OCI-M2 (cell line): ENCODE data around the gene SULF2.

Experiments
- DNase-seq: peaks from one replicate; lab custom pipeline; 2025; ENCODE audit not compliant: unreplicated experiment; lab: John Stamatoyannopoulos, UW

Gene SULF2

GRCh38 chr20:47784599-47785310, 526 bp downstream of the SULF2 start:
- DNase-seq: no peak

GRCh38 chr20:47783828-47784598, 1.3 kb downstream of the SULF2 start:
- DNase-seq: no peak

GRCh38 chr20:47782920-47783552, 2.2 kb downstream of the SULF2 start:
- no peak for DNase-seq

GRCh38 chr20:47782076-47782475, 3.2 kb downstream of the SULF2 start:
- DNase-seq: no peak

- no peak for DNase-seq
Observed at GRCh38 chr20:47781632-47782031, 3.6 kb downstream of the SULF2 start.

GRCh38 chr20:47780720-47781389, 4.4 kb downstream of the SULF2 start:
- no peak for DNase-seq

GRCh38 chr20:47778398-47779354, 6.6 kb downstream of the SULF2 start:
- no peak for DNase-seq

- no peak for DNase-seq
Observed at GRCh38 chr20:47777220-47777619, 8.1 kb downstream of the SULF2 start.

- no peak for DNase-seq
Observed at GRCh38 chr20:47776639-47777038, 8.6 kb downstream of the SULF2 start.

GRCh38 chr20:47775841-47776240, 9.4 kb downstream of the SULF2 start:
- no peak for DNase-seq

GRCh38 chr20:47775039-47775438, 10.2 kb downstream of the SULF2 start:
- no peak for DNase-seq

GRCh38 chr20:47774131-47774777, 11.0 kb downstream of the SULF2 start:
- DNase-seq: no peak

GRCh38 chr20:47773371-47773786, 11.9 kb downstream of the SULF2 start:
- no peak for DNase-seq

GRCh38 chr20:47770935-47771334, 14.3 kb downstream of the SULF2 start:
- DNase-seq: no peak

- DNase-seq: no peak
Observed at GRCh38 chr20:47768016-47768824, 17.1 kb downstream of the SULF2 start.

- no peak for DNase-seq
Observed at GRCh38 chr20:47765691-47766594, 19.3 kb downstream of the SULF2 start.

GRCh38 chr20:47765271-47765670, 20.0 kb downstream of the SULF2 start:
- DNase-seq: no peak

- no peak for DNase-seq
Observed at GRCh38 chr20:47764154-47764733, 21.0 kb downstream of the SULF2 start.
